ENCODE data around the gene PRC1. TPM values are rescaled to one million over a fixed set of nuclear protein-coding genes. Genes with fewer than 3 reads are reported as not detected.

Gene PRC1
- total RNA-seq, 1 donor from 2014 or later, result 284 TPM

GRCh38 chr15:90972133-90972532 lies 22.2 kb downstream of the PRC1 start:
- Histone ChIP-seq H3K4me1 (no peaks in the 10 kb centered on the region), H3K27me3 (no peaks in the 10 kb centered on the region), H2AFZ (replicated peaks) (no peak overlapping the region), H3K9ac (no peak overlapping the region), H3K27ac (no peak overlapping the region), H3K4me3 (no peak overlapping the region), H3K9me3 (ENCODE audit: low read depth) (no peaks in the 10 kb centered on the region), H3F3A (ENCODE audit: low read depth) (peaks cover 13% of the 10 kb centered on the region), H3K36me3 (peaks cover 12% of the 10 kb centered on the region), H3K79me2 (ENCODE audit: low read depth) (no peaks in the 10 kb centered on the region), H4K20me1 (ENCODE audit: low read depth) (no peaks in the 10 kb centered on the region), H3K4me2 (no peak overlapping the region)
- Mint-ChIP-seq H3K36me3 (peaks cover 41% of the 10 kb centered on the region), H3K27ac (no peak overlapping the region), H3K4me3 (no peak overlapping the region), H3K4me1 (no peaks in the 10 kb centered on the region), H3K9me3 (no peaks in the 10 kb centered on the region), H3K27me3 (ENCODE audit: insufficient read depth, low read depth) (no peaks in the 10 kb centered on the region)
- no peak for DNase-seq (ENCODE audit: low spot score)
- TF ChIP-seq EZH2phosphoT487 (IDR thresholded peaks at IDR 0.05), result no peak
- TF ChIP-seq EZH2 (IDR thresholded peaks at IDR 0.05), result no peak
- TF ChIP-seq CTCF (IDR thresholded peaks at IDR 0.05), result no peak

GRCh38 chr15:90970274-90970673 lies 24.1 kb downstream of the PRC1 start:
- Mint-ChIP-seq H3K36me3 (peaks cover 42% of the 10 kb centered on the region), H3K9me3 (no peaks in the 10 kb centered on the region)

GRCh38 chr15:90968434-90968833 lies 25.9 kb downstream of the PRC1 start:
- no peaks in the 10 kb centered on the region for H3K27me3 Mint-ChIP-seq (ENCODE audit: insufficient read depth, low read depth)

More at GRCh38 chr15:90970274-90970673, 24.1 kb downstream of the PRC1 start:
- H3K4me3 Mint-ChIP-seq, result no peak overlapping the region
- no peaks in the 10 kb centered on the region for H3K9me3 ChIP-seq (ENCODE audit: low read depth)
- peaks cover 6% of the 10 kb centered on the region for H4K20me1 ChIP-seq (ENCODE audit: low read depth)
- no peaks in the 10 kb centered on the region for H3K27me3 ChIP-seq
- H3K4me1 Mint-ChIP-seq, result no peaks in the 10 kb centered on the region
- DNase-seq (ENCODE audit: low spot score), result no peak
- no peak overlapping the region for H3K4me2 ChIP-seq
- no peaks in the 10 kb centered on the region for H3K79me2 ChIP-seq (ENCODE audit: low read depth)
- no peak overlapping the region for H3K27ac Mint-ChIP-seq
- peaks cover 17% of the 10 kb centered on the region for H3F3A ChIP-seq (ENCODE audit: low read depth)
- no peaks in the 10 kb centered on the region for H3K27me3 Mint-ChIP-seq (ENCODE audit: insufficient read depth, low read depth)
- no peak overlapping the region for H3K27ac ChIP-seq
- H3K9ac ChIP-seq, result no peak overlapping the region
- no peaks in the 10 kb centered on the region for H3K4me1 ChIP-seq
- H3K4me3 ChIP-seq, result no peak overlapping the region
- no peak overlapping the region for H2AFZ ChIP-seq (replicated peaks)
- TF ChIP-seq CTCF (IDR thresholded peaks at IDR 0.05) (no peak), EZH2 (IDR thresholded peaks at IDR 0.05) (no peak), EZH2phosphoT487 (IDR thresholded peaks at IDR 0.05) (no peak)
- peaks cover 2% of the 10 kb centered on the region for H3K36me3 ChIP-seq

More at GRCh38 chr15:90968434-90968833, 25.9 kb downstream of the PRC1 start:
- DNase-seq (ENCODE audit: low spot score), result no peak
- Histone ChIP-seq H3K4me2 (no peak overlapping the region), H3K4me1 (no peaks in the 10 kb centered on the region), H3K79me2 (ENCODE audit: low read depth) (no peaks in the 10 kb centered on the region), H2AFZ (replicated peaks) (no peak overlapping the region), H4K20me1 (ENCODE audit: low read depth) (peaks cover 6% of the 10 kb centered on the region), H3K9ac (no peak overlapping the region), H3K27ac (no peak overlapping the region), H3F3A (ENCODE audit: low read depth) (peaks cover 17% of the 10 kb centered on the region), H3K36me3 (peaks cover 6% of the 10 kb centered on the region), H3K27me3 (no peaks in the 10 kb centered on the region), H3K9me3 (ENCODE audit: low read depth) (no peaks in the 10 kb centered on the region), H3K4me3 (no peak overlapping the region)
- H3K4me3 Mint-ChIP-seq, result no peak overlapping the region
- no peaks in the 10 kb centered on the region for H3K9me3 Mint-ChIP-seq
- no peak for TF ChIP-seq EZH2phosphoT487 (IDR thresholded peaks at IDR 0.05)
- no peak for TF ChIP-seq EZH2 (IDR thresholded peaks at IDR 0.05)
- no peak for TF ChIP-seq CTCF (IDR thresholded peaks at IDR 0.05)
- peaks cover 34% of the 10 kb centered on the region for H3K36me3 Mint-ChIP-seq
- H3K4me1 Mint-ChIP-seq, result no peaks in the 10 kb centered on the region
- H3K27ac Mint-ChIP-seq, result no peak overlapping the region

Data from neural progenitor cell (in vitro differentiated cells).